Measurements from ENCODE around the gene ABHD2. TPM values are rescaled to one million over a fixed set of nuclear protein-coding genes. Genes with fewer than 3 reads are reported as not detected.
A peak's percentile ranks its signal among the peaks of the same experiment; 100 is the strongest.
"Not testable (repeated sequence)": the region's sequence is repeated elsewhere in the genome, so short reads cannot be mapped to it uniquely, and the experiment has no call there.

The ABHD2 gene
- total RNA-seq, 2 donors from 2014 or later: 50.8 to 136 TPM

DNA sequence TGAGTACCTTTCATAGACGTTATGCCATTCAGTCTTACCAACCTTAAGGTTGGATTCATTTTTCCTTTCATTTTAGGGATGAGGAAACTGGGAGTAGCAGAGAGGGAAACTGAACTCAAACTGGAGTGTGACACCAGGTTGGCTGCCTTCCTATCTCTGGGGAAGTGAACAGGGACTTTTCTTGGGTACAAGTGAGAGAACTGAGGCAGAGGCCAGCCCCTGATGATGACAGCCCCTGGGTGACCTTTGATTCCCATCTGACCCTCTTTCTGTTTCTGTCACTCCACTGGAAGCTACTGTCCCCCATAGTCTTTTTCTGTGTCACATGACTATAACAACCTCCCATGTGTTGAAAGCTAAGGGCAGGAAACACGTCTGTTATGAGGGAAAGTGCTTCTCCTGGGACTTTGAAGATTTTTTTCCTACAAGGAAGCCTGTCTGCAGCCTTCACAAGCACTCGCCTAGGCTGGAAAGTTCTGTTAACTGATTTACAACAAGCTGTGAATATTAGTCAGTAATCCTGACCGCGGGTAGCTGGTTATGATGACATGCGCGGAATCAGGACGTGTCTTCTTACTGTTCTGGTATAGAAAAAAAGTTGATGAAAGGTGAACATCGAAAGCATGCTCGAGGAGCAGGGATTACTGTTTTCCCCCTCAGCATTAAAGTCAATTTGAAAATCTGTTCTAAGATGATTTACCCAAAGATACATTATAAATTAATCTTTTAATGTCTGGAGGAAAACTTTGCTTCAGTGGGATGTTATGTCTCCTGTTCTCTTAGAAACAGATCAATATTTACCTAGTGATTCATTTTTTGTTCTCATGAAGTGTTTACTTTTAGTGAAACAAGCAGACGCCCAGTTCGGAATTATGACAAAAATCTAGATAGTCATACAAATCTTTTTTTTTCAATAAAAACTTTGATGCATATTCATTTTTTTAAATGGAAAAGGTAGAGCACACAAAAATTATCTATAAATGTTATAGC is 31.5 kb downstream of the ABHD2 start:
- Histone ChIP-seq H3K4me1 (peaks cover 99% of the 10 kb centered on the region), H3K36me3 (replicated peaks in 1 of 2; ENCODE audit: insufficient read depth in 1 of 2, low read depth in 2 of 2) (no peaks in the 10 kb centered on the region), H3K27me3 (no peaks in the 10 kb centered on the region), H3K27ac (peak overlapping the region; percentile 80 to 98 (median 93)), H3K4me3 (no peak overlapping the region), H3K9me3 (no peaks in the 10 kb centered on the region)
- 31 to 32% methylated on average over 12 of the region's 12 CpGs for WGBS, 2 donors
- intact Hi-C loops (cut with DNase I): no loop called here
- peak in 1 of 3 donors; percentile 41 for TF ChIP-seq POLR2A (IDR thresholded peaks at IDR 0.05)
- TF ChIP-seq, protein P1, sequence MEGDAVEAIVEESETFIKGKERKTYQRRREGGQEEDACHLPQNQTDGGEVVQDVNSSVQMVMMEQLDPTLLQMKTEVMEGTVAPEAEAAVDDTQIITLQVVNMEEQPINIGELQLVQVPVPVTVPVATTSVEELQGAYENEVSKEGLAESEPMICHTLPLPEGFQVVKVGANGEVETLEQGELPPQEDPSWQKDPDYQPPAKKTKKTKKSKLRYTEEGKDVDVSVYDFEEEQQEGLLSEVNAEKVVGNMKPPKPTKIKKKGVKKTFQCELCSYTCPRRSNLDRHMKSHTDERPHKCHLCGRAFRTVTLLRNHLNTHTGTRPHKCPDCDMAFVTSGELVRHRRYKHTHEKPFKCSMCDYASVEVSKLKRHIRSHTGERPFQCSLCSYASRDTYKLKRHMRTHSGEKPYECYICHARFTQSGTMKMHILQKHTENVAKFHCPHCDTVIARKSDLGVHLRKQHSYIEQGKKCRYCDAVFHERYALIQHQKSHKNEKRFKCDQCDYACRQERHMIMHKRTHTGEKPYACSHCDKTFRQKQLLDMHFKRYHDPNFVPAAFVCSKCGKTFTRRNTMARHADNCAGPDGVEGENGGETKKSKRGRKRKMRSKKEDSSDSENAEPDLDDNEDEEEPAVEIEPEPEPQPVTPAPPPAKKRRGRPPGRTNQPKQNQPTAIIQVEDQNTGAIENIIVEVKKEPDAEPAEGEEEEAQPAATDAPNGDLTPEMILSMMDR (IDR thresholded peaks at IDR 0.05): no peak
- peak; percentile 37 to 62 (median 54) for DNase-seq
- ATAC-seq: peak; percentile 67

DNA sequence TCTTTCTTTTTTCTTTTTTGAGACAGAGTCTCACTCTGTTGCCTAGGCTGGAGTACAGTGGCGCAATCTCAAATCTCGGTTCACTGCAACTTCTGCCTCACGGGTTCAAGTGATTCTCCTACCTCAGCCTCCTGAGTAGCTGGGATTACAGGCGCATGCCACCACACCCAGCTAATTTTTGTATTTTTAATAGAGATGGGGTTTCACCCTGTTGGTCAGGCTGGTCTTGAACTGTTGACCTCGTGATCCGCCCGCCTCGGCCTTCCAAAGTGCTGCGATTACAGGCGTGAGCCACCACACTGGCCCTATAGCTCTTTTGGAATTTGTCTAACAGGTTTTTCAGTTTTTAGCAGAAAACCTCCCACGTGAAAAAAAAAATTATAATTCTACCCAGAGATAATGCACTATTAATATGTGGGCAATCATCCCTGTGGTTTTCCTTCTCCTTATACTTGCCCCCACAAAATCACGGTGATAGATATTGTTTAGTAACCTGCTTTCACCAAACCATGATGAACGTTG is 32.3 kb downstream of the ABHD2 start:
- peaks cover 99% of the 10 kb centered on the region for H3K4me1 ChIP-seq
- H3K27me3 ChIP-seq; ATAC-seq; intact Hi-C loops (cut with DNase I); H3K36me3 ChIP-seq (replicated peaks in 1 of 2; ENCODE audit: insufficient read depth in 1 of 2, low read depth in 2 of 2); H3K4me3 ChIP-seq; H3K9me3 ChIP-seq: not testable (repeated sequence)
- WGBS, 2 donors: 74 to 80% methylated on average over 13 of the region's 13 CpGs
- DNase-seq: peak in 1 of 4 donors; percentile 13
- H3K27ac ChIP-seq: peak overlapping the region; percentile 80 to 98 (median 93)

DNA sequence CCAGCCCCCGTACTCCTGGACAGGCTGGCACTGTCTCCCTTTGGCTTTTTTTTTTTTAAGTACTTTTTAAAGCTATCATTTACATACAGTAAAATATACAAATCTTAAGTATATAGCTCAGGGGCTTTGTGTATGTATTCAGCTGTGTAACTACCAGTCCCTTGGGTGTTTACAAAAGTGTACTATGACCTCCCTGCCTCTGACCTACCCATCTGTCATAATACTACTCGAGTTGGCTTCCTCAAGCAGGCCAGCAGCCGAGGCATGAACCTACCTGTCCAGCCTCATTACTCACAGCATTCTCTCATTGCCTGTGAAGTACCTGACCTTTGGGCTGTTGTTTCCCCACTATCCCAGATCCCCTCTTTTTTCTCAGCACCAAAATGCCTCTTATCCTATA is 33.2 kb downstream of the ABHD2 start:
- Histone ChIP-seq H3K4me3 (no peak overlapping the region), H3K36me3 (replicated peaks in 1 of 2; ENCODE audit: insufficient read depth in 1 of 2, low read depth in 2 of 2) (no peaks in the 10 kb centered on the region), H3K27ac (peak overlapping the region; percentile 80 to 98 (median 93)), H3K4me1 (peaks cover 99% of the 10 kb centered on the region), H3K27me3 (no peaks in the 10 kb centered on the region), H3K9me3 (no peaks in the 10 kb centered on the region)
- TF ChIP-seq, protein P1 (IDR thresholded peaks at IDR 0.05): no peak
- peak in 1 of 3 donors; percentile 18 for TF ChIP-seq POLR2A (IDR thresholded peaks at IDR 0.05)
- peak; percentile 68 for ATAC-seq
- intact Hi-C loops (cut with DNase I): no loop called here
- 12 to 17% methylated on average over 3 of the region's 3 CpGs for WGBS, 2 donors
- peak; percentile 69 to 87 (median 85) for DNase-seq

DNA sequence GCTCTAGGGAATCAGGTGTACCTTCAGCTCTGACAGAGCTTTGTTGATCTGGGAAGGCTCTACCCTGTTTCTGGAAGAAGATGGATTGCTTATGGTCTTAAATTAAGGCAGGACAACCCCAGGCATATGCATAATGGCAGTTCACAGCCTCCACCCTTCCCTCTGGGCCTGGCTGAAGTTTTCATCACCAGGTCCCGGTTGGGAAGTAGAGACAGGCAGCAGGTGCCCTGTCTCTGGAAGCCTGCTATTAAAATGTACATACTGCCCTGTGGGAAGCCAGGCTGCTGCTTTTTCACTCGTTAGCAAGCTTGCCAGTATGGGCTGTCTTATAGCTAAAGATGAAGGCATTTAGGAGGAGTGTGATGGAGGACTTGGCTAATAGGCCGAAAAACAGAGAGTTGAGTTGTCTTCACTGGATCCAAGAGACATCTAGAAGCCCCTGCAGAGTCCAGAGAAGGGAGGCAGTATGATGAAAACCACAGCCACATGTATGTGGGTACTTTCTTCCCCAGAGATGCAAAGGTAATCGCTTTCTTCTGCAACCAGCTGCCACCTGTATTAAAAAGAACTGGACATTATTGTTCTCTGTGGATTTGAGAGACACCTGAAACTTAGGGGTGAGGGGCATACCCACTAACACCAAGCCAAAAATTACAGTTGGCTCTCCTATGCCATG is 34.4 kb downstream of the ABHD2 start:
- intact Hi-C loops (cut with DNase I): no loop called here
- no peaks in the 10 kb centered on the region for H3K9me3 ChIP-seq
- H3K27ac ChIP-seq: peak overlapping the region; percentile 80 to 98 (median 93)
- H3K4me3 ChIP-seq: no peak overlapping the region
- 68 to 75% methylated on average over 4 of the region's 4 CpGs for WGBS, 2 donors
- H3K4me1 ChIP-seq: peaks cover 97% of the 10 kb centered on the region
- TF ChIP-seq POLR2A (IDR thresholded peaks at IDR 0.05): no peak
- TF ChIP-seq, protein P1 (IDR thresholded peaks at IDR 0.05): no peak
- no peaks in the 10 kb centered on the region for H3K36me3 ChIP-seq (replicated peaks in 1 of 2; ENCODE audit: insufficient read depth in 1 of 2, low read depth in 2 of 2)
- H3K27me3 ChIP-seq: no peaks in the 10 kb centered on the region
- DNase-seq: peak in 1 of 4 donors; percentile 11
- no peak for ATAC-seq

DNA sequence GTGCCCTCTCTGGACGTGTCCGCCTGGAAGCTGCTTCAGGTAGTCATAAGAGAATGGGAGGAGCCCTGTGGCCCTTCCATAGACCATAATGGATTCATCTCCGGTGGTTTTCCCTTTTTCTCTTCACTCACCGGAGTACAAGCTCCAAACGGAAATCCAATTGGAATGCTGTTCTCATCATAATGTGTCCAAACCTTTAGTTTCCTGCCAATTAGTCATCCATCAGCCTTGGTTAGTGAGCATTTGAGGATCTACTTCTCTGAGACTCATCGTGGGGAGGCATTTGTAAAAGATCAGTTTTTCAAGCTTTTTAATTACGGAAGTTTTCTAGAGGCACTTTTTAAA is 34.9 kb downstream of the ABHD2 start:
- H3K27me3 ChIP-seq: no peaks in the 10 kb centered on the region
- peak overlapping the region; percentile 80 to 98 (median 93) for H3K27ac ChIP-seq
- H3K36me3 ChIP-seq (replicated peaks in 1 of 2; ENCODE audit: insufficient read depth in 1 of 2, low read depth in 2 of 2): no peaks in the 10 kb centered on the region
- peaks cover 97% of the 10 kb centered on the region for H3K4me1 ChIP-seq
- WGBS, 2 donors: 84 to 89% methylated on average over 7 of the region's 7 CpGs
- DNase-seq: no peak
- no peak for ATAC-seq
- H3K9me3 ChIP-seq: no peaks in the 10 kb centered on the region
- H3K4me3 ChIP-seq: no peak overlapping the region
- TF ChIP-seq POLR2A (IDR thresholded peaks at IDR 0.05): no peak
- TF ChIP-seq, protein P1 (IDR thresholded peaks at IDR 0.05): no peak
- intact Hi-C loops (cut with DNase I): no loop called here
